SH-SY5Y (cell line): ENCODE measurements around the gene WWOX.

Source experiments
- GATA2 ChIP-seq: IDR thresholded peaks from 2 replicates; pipeline ENCODE4 v1.6.1; 2011; ENCODE audit warnings: mild to moderate bottlenecking, low read depth, low read length
- GATA3 ChIP-seq: IDR thresholded peaks from 2 replicates; pipeline ENCODE4 v1.6.1; 2011; ENCODE audit warnings: low read depth, mild to moderate bottlenecking, low read length, moderate library complexity

DNA sequence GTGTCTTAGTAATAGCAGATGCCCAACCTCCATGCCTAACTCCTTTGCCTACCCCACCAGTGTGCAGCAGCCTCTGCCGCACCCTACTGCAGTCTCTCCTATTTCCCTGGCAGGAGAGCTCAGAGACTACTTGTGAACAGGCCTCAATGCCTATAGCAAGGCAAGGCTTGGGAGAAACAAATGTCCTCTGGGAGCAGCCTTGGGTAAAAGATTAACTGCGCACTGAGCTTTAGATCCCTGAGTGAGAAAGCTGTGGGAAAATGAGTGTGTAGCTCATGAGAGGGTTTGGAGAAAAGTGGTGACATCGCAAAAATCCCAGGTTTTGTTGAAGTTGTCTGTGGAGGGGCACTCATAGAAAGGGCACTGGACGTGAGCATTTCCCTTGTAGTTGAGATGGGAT lies 335.8 kb downstream of the WWOX start:
- no peak for TF ChIP-seq GATA2
- TF ChIP-seq GATA3, result no peak
